HG03558 (cell line): ENCODE results near the gene GSTM2.

Experiments used
- ATAC-seq: cut with Tn5 transposase; IDR thresholded peaks from one replicate; pipeline ENCODE4 v1.9.1; 2021; ENCODE audit warnings: moderate number of reproducible peaks; ENCODE audit not compliant: unreplicated experiment; ENCODE audit errors: extremely low read depth

Gene GSTM2

DNA sequence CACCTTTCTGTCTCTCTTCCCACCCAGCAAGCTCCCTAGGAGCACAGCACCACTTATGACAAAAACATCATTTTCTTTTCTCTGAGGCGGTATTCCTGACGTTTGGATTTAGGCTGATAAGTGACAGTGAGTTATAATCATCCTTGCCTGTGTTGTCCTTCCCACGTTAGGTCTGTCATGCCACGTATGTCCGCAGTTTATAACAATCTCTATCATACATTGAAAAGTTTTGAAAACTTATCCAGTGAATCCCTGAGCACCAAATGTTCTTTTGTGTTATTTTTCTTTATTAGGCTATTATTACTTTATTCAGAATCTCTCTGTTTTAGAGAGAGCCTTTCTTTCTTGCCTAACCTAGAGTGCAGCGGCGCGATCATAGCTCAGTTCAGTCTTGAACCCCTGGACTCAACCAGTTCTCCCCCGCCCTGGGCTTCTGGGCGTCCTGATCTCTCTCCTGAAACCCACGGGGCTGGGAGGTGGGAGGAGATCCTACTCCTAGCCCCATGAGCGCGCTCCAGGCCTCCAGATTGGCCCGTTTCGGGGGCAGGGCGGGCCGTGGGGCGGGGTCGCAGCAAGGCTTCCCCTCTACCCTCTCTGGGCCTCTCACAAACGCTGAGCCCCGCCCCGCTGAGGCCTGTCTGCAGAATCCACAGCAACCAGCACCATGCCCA is at the start of gene GSTM2:
Gene GSTM2, plus strand, starts transcription at position 606 of the 671 bp plus-strand sequence. Its CDS starts 59 bp downstream, at position 665.
- ATAC-seq = peak; percentile 70

DNA sequence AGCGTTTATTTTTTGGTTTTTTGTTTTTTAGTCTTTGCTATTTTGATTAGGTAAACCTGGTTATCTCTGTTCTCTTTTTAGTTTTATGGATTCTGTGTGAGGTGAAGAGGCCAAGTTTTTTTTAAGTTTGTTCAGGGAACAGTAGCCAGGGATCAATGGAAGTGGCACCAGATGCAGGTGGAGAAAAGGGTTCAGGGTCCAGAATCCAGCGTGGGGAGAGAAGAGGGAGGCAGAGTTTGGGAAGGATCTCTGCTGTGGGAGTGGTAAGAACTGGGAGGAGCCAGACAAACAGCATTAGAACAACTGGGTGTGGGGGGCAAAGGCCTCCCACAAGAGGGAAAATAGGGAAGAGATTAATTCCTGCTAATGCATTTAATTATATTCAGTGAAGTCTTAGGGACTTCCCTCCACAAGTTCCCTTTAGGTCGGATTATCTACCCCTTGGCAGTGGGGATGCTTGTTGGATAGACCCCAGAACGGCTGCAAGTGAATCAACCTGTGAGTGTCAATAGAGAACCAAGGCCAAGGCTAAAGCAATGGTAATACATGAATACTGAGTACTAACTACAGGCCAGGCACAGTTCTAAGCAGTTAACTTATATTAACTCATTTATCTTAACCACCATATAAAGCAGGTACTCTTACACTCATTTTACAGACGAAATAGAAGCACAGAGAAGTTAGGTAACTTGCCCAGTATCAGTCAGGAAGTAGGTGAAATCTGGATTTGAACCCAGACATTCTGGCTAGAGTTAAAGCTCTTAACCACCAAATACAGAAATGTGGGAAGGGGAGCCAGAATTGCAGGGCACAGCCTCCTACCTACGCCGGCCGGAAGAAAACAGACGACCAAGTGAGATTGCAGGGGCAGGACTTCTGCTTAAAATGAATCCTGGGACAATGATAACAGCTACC is 48.9 kb upstream of the GSTM2 start:
- no peak for ATAC-seq

DNA sequence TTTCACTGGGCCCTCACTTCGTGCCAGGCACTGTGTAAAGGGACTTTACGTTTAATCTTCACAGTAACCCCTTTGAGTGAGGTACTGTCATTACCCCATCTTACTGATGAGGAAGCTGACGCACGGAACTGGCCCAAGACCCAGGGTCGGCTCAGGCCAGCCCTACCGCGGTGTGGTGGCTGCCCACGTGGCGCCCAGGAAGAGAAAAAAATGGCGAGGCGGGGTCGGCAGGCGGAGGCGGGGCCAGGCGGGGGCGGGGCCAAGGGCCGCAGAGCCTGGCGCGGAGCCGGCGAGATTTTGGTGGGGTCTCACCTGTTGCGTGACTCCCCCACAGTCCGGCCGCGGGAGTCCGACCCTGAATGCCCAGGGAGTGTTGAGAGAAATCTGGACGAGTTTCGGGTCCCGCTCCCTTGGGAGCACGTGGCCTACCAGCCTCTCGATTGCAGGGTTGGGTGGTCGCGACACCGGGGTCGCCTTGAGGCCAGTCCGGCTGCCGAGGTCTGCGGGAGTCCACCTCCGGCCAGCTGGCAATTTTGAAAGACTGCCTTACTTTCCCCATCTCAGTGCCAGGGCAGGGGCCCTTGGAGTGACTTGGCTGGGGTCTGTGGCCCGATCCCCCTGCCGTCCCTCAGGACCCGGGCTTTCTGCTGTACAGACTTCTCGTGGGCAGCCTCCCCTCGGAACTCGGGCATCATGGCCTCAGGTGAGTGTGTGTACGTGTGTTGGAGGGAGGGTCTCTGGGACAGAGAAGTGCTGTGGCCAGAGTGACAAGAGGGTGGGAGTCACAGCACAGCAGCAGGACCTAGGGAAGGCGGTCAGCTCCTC is 48.1 kb upstream of the GSTM2 start, which contains the start of the genes AMPD2 and GNAT2:
Gene AMPD2, plus strand, starts transcription at position 262 of the 825 bp plus-strand sequence. CDS start 1,339 bp downstream, outside the sequence.
Gene GNAT2, minus strand, starts transcription at position 41 of the 825 bp plus-strand sequence. CDS start 6,746 bp downstream, outside the sequence.
- no peak for ATAC-seq

DNA sequence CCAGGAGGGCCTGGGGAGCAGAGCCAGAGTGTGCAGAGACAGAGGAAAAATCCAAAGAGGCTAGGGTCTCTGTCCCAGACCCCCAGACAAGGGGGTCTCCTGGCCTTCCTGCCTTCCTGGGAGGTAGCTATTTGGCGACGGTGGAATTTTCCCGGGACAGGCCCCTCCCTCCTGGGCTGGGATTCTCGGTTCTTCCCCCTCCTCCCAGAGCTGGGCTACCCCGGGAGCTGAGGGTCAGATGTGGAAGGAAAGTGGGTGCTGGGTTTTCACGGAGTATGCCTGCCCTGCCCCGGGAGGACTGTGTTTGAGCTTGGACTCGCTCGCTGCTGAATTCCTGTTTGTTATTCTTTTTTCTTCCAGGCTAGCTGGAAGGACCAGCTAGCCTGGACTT is 47.5 kb upstream of the GSTM2 start:
- no peak for ATAC-seq

DNA sequence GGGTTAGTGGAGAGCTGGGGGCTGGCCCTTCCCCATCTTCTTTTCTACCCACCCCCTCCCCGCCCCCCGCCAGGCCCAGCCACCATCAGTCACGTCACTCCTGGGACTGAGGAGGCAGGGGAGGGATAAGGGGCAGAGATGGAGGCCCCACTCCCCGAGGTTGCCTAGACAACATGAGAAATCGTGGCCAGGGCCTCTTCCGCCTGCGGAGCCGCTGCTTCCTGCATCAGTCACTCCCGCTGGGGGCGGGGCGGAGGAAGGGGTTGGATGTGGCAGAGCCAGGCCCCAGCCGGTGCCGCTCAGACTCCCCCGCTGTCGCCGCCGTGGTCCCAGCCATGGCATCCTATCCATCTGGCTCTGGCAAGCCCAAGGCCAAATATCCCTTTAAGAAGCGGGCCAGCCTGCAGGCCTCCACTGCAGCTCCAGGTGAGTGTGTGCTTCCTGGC is 47.0 kb upstream of the GSTM2 start:
- peak; percentile 67 for ATAC-seq

DNA sequence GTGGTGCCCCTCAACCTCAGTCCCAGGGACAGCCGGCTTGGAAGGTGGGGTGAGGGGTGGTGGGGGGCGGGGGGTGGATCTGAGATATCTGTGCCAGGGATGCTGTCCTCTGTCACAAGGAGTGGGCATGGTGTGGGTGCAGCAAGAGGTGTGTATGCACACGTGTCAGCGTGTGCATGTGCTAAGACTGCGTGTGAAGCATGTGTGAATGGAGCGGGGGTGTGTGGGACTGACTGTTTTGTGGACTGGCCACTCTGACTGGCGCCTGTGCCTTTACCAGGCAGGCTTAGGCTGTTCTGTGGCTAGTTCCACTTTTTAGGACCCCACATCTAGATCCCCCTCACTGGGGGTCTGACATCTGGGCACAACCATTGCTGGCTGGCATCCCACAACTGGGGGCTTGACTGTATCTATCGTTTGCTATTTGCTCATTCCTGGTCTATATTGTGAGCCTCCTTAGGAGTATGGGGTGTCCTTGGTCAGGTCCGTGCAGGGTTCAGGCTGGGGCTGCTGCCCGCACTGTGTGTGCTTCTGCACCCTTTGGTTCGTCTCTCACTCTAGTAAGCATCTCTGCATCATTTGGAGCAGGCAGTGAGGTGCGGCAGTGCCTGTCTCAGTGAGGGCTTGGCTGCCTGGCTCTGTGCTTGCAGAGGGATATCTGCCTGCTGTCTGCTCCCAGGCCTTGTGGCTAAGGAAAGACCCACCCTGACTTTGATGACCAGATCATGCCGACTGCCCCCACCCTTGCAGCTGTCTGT is 46.3 kb upstream of the GSTM2 start:
- ATAC-seq = no peak

DNA sequence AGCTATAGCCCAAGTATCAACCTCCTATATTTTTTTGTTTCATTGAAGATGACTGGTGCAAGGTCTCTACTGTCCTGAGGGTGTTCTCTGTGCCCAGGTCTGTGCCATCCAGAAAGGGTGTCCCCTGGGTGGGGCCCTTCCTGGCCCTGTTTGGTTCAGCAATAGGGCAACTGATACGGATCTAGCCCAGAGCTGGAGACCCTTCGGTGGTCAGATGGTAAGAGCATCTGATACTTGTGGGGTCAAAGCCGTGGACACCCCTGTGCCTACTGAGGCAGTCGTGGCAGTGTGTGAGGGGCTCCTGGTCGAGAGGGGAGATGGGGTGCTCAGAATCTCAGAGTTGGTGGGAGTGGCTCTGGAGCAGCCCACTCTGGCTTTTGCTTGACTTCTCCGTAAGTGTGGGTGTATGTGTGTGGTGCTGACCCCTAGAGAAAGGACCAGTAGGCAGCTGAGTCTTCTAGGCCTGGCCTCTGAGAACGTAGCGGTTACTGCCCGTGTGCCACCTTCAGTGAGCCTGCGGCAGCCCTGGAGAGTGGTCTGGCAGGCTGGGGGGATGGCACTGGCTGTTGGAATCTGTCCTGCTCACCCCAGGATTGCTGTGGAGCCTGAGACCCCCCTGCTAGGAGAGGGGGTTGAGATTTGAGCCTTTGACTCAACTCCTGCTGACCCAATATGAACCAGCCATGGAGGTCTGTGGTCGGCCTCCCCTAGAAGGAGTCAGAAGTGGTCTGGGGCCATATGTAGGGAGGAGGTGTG is 45.5 kb upstream of the GSTM2 start:
- ATAC-seq = no peak

DNA sequence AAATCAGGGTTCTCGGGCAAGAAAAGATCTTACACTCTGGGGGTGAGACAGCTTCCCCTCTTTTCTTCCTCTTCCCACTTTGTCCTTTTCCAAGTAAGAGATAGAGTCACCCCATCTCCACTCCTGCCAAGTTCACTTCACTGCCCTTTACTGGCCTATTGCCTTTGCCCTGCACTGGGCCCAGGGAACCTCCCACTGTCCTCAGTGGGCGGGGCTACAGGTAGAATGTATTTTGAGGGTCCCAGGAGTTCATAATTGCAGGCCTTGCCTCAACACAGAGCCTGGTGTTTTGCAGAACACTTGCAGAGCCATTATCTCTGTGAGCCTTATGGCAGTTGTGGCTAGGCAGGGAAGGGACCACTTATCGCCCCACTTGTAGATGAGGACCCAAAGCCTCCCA is 45.0 kb upstream of the GSTM2 start:
- ATAC-seq = no peak

DNA sequence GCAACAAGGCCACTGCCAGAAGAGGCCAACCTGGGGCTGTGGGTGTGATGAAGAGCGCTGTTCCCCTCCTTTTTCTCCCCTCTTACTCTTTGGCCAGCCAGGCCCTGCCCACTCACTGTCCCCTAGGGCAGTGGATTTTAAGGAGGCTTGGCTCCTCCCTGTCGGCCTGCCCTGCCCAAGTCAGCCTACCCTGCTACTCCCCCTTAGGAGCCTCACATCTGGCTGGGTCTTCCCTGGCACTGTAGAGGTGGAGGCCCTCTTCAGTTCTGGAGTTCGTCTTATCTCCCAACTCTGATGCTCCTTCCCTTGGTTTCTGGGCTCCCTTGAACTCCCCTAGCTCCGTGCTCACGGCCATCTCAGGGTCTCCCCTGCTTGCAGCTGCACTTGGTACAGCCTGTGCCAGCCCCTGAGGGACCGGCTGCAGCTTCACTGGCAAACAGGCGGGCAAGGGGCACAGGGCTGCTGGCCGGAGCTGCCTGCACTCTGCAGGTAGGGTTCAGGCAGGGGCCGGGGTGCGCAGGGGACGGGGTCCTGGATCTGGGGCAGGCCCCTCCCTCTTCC is 44.2 kb upstream of the GSTM2 start:
- no peak for ATAC-seq

DNA sequence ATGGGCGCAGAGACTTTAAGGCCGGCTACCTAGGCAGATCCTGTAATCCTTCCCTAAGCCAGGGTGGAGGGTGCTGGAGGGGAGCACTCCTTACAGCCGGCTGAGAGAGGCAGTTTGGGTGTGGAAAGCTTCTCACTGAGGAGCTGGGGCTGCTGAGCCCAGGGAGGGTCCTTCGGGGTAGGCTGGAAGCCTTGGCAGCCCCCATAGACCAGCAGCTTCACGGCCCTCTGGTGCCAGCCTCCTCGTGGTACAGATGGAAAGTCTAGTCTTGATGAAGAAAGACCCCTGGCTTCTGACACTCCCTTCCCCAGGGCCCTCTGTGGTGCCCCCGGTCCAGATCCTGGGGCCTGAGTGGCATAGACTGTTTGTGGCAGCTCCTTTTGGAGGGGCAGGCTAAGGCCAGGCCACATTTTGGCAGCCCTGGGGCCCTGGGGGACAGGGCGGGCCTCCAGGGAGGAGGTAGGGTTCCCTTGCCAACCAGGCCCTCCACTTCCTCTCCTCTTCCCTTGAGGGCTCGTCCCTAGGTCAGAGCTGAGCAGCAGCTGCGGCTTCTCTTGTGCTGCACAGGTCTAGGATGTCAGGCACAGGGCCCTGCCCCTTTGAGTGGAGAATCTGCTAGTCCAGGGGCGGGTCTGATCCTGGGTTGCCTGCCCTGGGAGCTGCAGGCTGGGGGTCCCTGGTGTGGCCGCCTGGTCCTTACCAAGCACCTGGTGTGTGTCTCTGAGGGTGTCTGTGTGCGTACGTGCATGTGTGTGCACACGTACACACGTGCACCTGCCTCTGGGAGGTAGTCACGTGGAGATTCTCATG is 43.5 kb upstream of the GSTM2 start:
- ATAC-seq = no peak

DNA sequence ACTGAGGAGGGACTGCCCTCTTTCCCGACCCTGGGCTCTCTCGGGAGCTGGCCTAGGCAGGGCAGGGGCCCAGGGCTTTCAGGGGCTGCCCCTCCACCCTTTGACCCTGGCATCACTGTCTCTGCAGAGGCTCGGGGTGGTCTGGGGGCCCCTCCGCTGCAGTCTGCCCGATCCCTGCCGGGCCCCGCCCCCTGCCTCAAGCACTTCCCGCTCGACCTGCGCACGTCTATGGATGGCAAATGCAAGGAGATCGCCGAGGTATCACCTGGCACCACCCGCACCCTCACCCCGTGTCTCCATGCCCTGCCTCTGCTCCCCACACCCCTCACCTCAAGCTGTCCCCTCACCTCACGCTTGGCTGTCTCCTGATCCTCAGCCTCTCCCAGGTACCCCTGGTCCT is 42.7 kb upstream of the GSTM2 start:
- ATAC-seq = no peak

DNA sequence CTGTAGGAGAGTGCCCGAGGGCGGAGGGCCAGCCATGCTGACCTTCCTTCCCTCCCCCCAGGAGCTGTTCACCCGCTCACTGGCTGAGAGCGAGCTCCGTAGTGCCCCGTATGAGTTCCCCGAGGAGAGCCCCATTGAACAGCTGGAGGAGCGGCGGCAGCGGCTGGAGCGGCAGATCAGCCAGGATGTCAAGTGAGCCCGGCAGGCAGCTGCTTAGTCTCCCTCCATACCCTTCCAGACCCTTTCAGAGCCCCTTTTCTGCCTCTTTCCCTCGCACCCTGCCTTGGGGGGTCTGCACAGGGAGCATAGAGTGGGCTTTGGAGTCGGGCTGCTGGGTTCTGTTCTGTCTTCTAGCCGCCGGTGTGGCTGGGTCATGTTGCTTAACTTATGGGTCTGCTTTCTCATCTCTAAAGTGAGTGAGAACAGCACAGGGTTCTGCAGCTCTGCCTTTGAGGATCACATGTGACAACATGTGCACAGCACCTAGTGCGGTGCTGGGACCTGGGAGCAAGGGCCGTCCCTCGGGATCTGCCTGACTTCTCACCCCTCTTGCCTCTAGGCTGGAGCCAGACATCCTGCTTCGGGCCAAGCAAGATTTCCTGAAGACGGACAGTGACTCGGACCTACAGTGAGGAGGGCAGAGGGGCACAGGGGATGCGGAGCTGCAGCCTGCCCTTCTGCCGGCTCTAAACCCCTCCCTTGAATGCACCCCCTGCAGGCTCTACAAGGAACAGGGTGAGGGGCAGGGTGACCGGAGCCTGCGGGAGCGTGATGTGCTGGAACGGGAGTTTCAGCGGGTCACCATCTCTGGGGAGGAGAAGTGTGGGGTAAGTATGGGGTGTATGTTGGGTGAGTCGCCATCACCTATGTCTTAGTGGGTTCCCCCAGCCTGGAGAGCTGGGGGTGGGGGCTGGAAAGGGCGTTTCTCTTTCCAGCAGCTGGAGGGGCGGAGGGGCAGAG is 42.0 kb upstream of the GSTM2 start:
- no peak for ATAC-seq

DNA sequence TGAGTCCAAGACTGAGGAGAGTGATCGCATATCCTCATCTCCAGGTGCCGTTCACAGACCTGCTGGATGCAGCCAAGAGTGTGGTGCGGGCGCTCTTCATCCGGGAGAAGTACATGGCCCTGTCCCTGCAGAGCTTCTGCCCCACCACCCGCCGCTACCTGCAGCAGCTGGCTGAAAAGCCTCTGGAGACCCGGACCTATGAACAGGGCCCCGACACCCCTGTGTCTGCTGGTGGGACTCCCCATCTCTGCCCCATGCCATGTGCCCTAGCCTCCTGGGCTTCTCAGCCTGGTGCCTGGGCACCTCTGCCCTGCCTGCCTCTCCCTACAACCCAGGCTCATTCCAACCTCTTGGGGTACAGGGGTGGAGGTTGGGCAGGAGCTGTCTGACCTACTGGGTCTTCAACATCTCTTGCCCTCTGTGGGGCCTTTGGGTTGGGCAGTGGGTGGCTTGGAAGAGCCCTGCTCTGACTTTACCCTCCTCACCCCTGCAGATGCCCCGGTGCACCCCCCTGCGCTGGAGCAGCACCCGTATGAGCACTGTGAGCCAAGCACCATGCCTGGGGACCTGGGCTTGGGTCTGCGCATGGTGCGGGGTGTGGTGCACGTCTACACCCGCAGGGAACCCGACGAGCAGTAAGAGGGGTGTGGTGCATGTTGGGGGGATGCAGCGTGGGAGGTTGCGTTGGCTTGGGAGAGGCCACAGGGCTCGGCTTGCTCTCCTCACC is 41.0 kb upstream of the GSTM2 start:
- ATAC-seq = no peak

DNA sequence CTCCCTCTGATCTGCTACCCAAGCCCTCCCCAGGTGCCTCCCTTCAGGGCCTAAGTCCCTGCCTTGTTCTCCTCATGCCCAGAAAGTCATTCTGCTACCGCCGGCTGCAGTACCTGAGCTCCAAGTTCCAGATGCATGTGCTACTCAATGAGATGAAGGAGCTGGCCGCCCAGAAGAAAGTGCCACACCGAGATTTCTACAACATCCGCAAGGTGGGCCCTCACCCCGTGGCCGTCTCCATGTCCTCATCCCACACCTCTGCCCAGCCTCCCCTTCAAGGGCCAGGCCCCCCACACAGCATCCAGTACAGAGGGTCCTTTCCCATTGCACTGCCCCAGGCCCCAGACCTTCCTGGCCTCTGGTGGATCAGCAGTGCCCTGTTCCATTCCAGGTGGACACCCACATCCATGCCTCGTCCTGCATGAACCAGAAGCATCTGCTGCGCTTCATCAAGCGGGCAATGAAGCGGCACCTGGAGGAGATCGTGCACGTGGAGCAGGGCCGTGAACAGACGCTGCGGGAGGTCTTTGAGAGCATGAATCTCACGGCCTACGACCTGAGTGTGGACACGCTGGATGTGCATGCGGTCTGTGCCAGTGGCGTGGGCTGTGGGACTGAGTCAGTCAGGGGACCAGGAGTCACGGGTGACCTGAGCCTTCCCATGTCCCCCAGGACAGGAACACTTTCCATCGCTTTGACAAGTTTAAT is 40.0 kb upstream of the GSTM2 start:
- no peak for ATAC-seq

DNA sequence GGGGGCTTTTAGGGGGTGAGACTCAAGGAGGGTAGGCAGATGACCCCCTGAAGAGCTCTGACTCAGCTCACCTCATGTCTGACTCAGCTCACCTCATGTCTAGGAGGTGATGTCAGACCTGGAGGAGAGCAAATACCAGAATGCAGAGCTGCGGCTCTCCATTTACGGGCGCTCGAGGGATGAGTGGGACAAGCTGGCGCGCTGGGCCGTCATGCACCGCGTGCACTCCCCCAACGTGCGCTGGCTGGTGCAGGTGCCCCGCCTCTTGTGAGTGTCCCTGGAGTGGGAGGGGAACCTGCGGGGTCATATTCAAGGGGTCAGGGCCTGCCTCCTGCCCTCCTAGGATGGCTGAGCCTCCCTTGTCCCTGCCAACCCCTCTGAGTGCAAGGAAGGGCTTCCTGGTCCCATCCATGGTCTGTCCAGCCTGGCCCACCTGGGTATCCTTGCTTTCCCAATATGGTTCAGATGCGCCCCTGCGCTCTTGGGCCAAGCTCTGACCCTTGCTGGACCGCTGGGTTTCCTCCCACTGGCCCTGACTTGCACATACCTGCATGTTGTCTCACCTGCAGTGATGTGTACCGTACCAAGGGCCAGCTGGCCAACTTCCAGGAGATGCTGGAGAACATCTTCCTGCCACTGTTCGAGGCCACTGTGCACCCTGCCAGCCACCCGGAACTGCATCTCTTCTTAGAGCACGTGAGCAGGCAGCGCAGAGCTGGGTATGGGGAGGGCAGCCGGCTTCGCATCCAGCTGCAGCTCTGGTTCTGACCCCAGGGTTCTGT is 39.1 kb upstream of the GSTM2 start:
- no peak for ATAC-seq
